ENCODE results near the gene RAPGEF1. TPM values are rescaled to one million over a fixed set of nuclear protein-coding genes. Genes with fewer than 3 reads are reported as not detected.

RAPGEF1 gene
- total RNA-seq, 4 donors from 2014 or later: 43.0 to 58.3 (median 51.7) TPM

- TF ChIP-seq POLR2AphosphoS5 (IDR thresholded peaks at IDR 0.05) (no peak), POLR2A (IDR thresholded peaks at IDR 0.05) (no peak), EP300 (IDR thresholded peaks at IDR 0.05) (no peak), CTCF (IDR thresholded peaks at IDR 0.05) (no peak)
- no peaks in the 10 kb centered on the region for H3K9me3 ChIP-seq
- DNase-seq (ENCODE audit: low spot score in 2 of 2): no peak
- peaks cover 32% of the 10 kb centered on the region for H3K4me1 ChIP-seq
- H3K27me3 ChIP-seq: no peaks in the 10 kb centered on the region
- no peak overlapping the region for H3K4me3 ChIP-seq
- H3K36me3 ChIP-seq: no peaks in the 10 kb centered on the region
- H3K27ac ChIP-seq: no peak overlapping the region
- WGBS: 37% methylated on average over 7 of the region's 7 CpGs
Measured at GRCh38 chr9:131719262-131719908, 20.5 kb downstream of the RAPGEF1 start.

- no peak overlapping the region for H3K27ac ChIP-seq
- WGBS: 84% methylated on average over 14 of the region's 14 CpGs
- no peak for DNase-seq (ENCODE audit: low spot score in 2 of 2)
- no peaks in the 10 kb centered on the region for H3K36me3 ChIP-seq
- H3K27me3 ChIP-seq: no peaks in the 10 kb centered on the region
- no peaks in the 10 kb centered on the region for H3K9me3 ChIP-seq
- H3K4me3 ChIP-seq: no peak overlapping the region
- H3K4me1 ChIP-seq: peaks cover 46% of the 10 kb centered on the region
- TF ChIP-seq POLR2AphosphoS5 (IDR thresholded peaks at IDR 0.05): no peak
- no peak for TF ChIP-seq EP300 (IDR thresholded peaks at IDR 0.05)
- no peak for TF ChIP-seq CTCF (IDR thresholded peaks at IDR 0.05)
- TF ChIP-seq POLR2A (IDR thresholded peaks at IDR 0.05): no peak
Measured at GRCh38 chr9:131717719-131718460, 22.0 kb downstream of the RAPGEF1 start.

- 58% methylated on average over 4 of the region's 5 CpGs for WGBS
- no peak for DNase-seq (ENCODE audit: low spot score in 2 of 2)
Measured at GRCh38 chr9:131715906-131716305, 24.0 kb downstream of the RAPGEF1 start.

GRCh38 chr9:131714821-131715220 lies 25.1 kb downstream of the RAPGEF1 start:
- H3K4me1 ChIP-seq: peaks cover 59% of the 10 kb centered on the region
- H3K27ac ChIP-seq: peak overlapping the region; percentile 79
- H3K36me3 ChIP-seq: no peaks in the 10 kb centered on the region
- H3K27me3 ChIP-seq: no peaks in the 10 kb centered on the region
- TF ChIP-seq POLR2A (IDR thresholded peaks at IDR 0.05) (no peak), POLR2AphosphoS5 (IDR thresholded peaks at IDR 0.05) (no peak), CTCF (IDR thresholded peaks at IDR 0.05) (no peak), EP300 (IDR thresholded peaks at IDR 0.05) (no peak)
- 57% methylated on average over 9 of the region's 9 CpGs for WGBS
- H3K9me3 ChIP-seq: no peaks in the 10 kb centered on the region
- DNase-seq (ENCODE audit: low spot score in 2 of 2): no peak
- no peak overlapping the region for H3K4me3 ChIP-seq

More at GRCh38 chr9:131715906-131716305, 24.0 kb downstream of the RAPGEF1 start:
- no peak overlapping the region for H3K4me3 ChIP-seq
- H3K27ac ChIP-seq: peak overlapping the region; percentile 79
- H3K4me1 ChIP-seq: peaks cover 52% of the 10 kb centered on the region
- H3K9me3 ChIP-seq: no peaks in the 10 kb centered on the region
- no peaks in the 10 kb centered on the region for H3K27me3 ChIP-seq
- no peak for TF ChIP-seq POLR2AphosphoS5 (IDR thresholded peaks at IDR 0.05)
- TF ChIP-seq POLR2A (IDR thresholded peaks at IDR 0.05): no peak
- TF ChIP-seq EP300 (IDR thresholded peaks at IDR 0.05): no peak
- no peak for TF ChIP-seq CTCF (IDR thresholded peaks at IDR 0.05)
- H3K36me3 ChIP-seq: no peaks in the 10 kb centered on the region

GRCh38 chr9:131714161-131714646 lies 25.7 kb downstream of the RAPGEF1 start:
- TF ChIP-seq POLR2AphosphoS5 (IDR thresholded peaks at IDR 0.05): peak in 1 of 3 donors; percentile 59
- TF ChIP-seq POLR2A (IDR thresholded peaks at IDR 0.05): no peak
- DNase-seq (ENCODE audit: low spot score in 2 of 2): peak in 1 of 2 donors; percentile 81
- whole genome bisulfite sequencing: 15% methylated on average over 10 of the region's 10 CpGs

More at GRCh38 chr9:131714161-131714646, 25.7 kb downstream of the RAPGEF1 start:
- Histone ChIP-seq H3K36me3 (no peaks in the 10 kb centered on the region), H3K27ac (peak overlapping the region; percentile 79), H3K9me3 (no peaks in the 10 kb centered on the region), H3K27me3 (no peaks in the 10 kb centered on the region), H3K4me1 (peaks cover 59% of the 10 kb centered on the region), H3K4me3 (no peak overlapping the region)
